Kidney epithelial cell (primary cell): ENCODE results near the gene RTN4IP1. TPM values are rescaled to one million over a fixed set of nuclear protein-coding genes. Genes with fewer than 3 reads are reported as not detected.
A peak's percentile ranks its signal among the peaks of the same experiment; 100 is the strongest.
"Not testable (repeated sequence)": the region's sequence is repeated elsewhere in the genome, so short reads cannot be mapped to it uniquely, and the experiment has no call there.

Source experiments
- DNase-seq: peaks from one replicate; pipeline ENCODE4 v3.0.0-alpha.2; 2010; ENCODE audit warnings: low read depth
- H3K27me3 ChIP-seq: 2 replicates; pipeline ENCODE4 v1.6.0; 2011; ENCODE audit warnings: low read length; ENCODE audit not compliant: control insufficient read depth, insufficient read depth
- H3K36me3 ChIP-seq: 2 replicates; pipeline ENCODE4 v1.5.1; 2011; ENCODE audit warnings: low read length; ENCODE audit not compliant: control insufficient read depth, insufficient read depth
- H3K4me3 ChIP-seq: 2 replicates; pipeline ENCODE4 v1.5.1; 2011; ENCODE audit warnings: low read depth, mild to moderate bottlenecking, control low read depth, low read length
- total RNA-seq: library from RNA; depleted of rRNA; stranded (reverse); fragments of >200 nt; gene quantifications from 2 replicates; pipeline ENCODE4 v1.2.3, GENCODE V29; 2015
- TF ChIP-seq, protein P1 (sequence below): IDR thresholded peaks from 2 replicates; pipeline ENCODE4 v1.5.1; 2011; ENCODE audit warnings: mild to moderate bottlenecking, moderate library complexity, low read length, control low read depth, inconsistent platforms; ENCODE audit not compliant: insufficient read depth, poor library complexity, severe bottlenecking

Gene RTN4IP1
- total RNA-seq, 1 donor from 2014 or later, result 8.2 TPM

DNA sequence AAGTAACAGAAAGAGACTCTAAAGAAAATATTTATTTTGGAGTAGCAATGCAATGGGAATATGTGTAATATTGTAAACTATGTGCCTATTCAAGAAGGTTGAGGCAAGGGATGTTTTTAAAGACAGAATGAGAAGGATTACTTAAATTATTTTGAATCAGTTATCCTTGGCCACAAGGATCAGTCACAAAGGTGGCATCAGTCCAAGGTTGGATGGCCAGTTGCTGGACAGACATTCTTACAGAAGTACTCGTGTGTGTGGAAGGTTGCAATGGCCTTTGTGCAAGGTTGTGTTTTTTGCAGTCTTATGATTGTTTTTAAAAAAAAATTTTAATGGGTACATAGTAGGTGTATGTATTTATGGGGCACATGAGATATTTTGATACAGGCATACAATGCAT lies 2.0 kb upstream of the RTN4IP1 start:
- TF ChIP-seq, protein P1, sequence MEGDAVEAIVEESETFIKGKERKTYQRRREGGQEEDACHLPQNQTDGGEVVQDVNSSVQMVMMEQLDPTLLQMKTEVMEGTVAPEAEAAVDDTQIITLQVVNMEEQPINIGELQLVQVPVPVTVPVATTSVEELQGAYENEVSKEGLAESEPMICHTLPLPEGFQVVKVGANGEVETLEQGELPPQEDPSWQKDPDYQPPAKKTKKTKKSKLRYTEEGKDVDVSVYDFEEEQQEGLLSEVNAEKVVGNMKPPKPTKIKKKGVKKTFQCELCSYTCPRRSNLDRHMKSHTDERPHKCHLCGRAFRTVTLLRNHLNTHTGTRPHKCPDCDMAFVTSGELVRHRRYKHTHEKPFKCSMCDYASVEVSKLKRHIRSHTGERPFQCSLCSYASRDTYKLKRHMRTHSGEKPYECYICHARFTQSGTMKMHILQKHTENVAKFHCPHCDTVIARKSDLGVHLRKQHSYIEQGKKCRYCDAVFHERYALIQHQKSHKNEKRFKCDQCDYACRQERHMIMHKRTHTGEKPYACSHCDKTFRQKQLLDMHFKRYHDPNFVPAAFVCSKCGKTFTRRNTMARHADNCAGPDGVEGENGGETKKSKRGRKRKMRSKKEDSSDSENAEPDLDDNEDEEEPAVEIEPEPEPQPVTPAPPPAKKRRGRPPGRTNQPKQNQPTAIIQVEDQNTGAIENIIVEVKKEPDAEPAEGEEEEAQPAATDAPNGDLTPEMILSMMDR, result no peak
- H3K4me3 ChIP-seq, result no peak overlapping the region
- no peaks in the 10 kb centered on the region for H3K36me3 ChIP-seq
- H3K27me3 ChIP-seq, result no peaks in the 10 kb centered on the region
- DNase-seq, result no peak

- no peak for DNase-seq
- Histone ChIP-seq H3K36me3 (no peaks in the 10 kb centered on the region), H3K27me3 (no peaks in the 10 kb centered on the region), H3K4me3 (peak overlapping the region; percentile 67)
- TF ChIP-seq, protein P1, result no peak
Observed at GRCh38 chr6:106630366-106630765, 1.1 kb upstream of the RTN4IP1 start.

DNA sequence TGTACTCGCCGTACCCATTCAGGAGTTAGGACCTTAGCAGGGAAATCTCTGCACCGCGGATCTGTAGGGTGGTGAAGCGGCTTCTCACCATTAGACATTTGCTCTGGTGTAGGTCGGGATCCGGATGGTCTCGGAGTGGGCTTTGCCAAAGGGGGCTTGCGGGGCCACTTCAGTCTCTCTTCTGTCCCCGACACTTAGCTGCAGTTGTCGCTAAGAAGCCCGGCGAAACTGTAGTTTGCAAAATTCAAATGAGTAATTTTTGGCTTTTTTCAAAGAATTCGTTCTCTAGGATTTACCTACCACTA lies 513 bp upstream of the RTN4IP1 start:
- TF ChIP-seq, protein P1, result no peak
- Histone ChIP-seq H3K27me3 (no peaks in the 10 kb centered on the region), H3K36me3 (no peaks in the 10 kb centered on the region), H3K4me3 (peak overlapping the region; percentile 67)
- DNase-seq, result no peak

- no peak for DNase-seq
- Histone ChIP-seq H3K4me3 (peak overlapping the region; percentile 67), H3K27me3 (no peaks in the 10 kb centered on the region), H3K36me3 (no peaks in the 10 kb centered on the region)
- TF ChIP-seq, protein P1, result no peak
Observed at GRCh38 chr6:106628658-106629102, 618 bp downstream of the RTN4IP1 start.

GRCh38 chr6:106627760-106628159 lies 1.5 kb downstream of the RTN4IP1 start:
- not testable (repeated sequence) for H3K36me3 ChIP-seq, H3K27me3 ChIP-seq, H3K4me3 ChIP-seq, DNase-seq

- no peak overlapping the region for H3K4me3 ChIP-seq
- TF ChIP-seq, protein P1, result no peak
Observed at GRCh38 chr6:106626485-106626884, 2.8 kb downstream of the RTN4IP1 start.

More at GRCh38 chr6:106626485-106626884, 2.8 kb downstream of the RTN4IP1 start:
- no peaks in the 10 kb centered on the region for H3K27me3 ChIP-seq
- no peaks in the 10 kb centered on the region for H3K36me3 ChIP-seq
- DNase-seq, result no peak
